HG03095 (cell line): Measurements from ENCODE around the gene DHX57.
"Not testable (repeated sequence)": the region's sequence is repeated elsewhere in the genome, so short reads cannot be mapped to it uniquely, and the experiment has no call there.

Source experiments
- ATAC-seq: cut with Tn5 transposase; IDR thresholded peaks from one replicate; pipeline ENCODE4 v1.9.1; 2021; ENCODE audit warnings: moderate library complexity; ENCODE audit not compliant: unreplicated experiment

DHX57 gene

DNA sequence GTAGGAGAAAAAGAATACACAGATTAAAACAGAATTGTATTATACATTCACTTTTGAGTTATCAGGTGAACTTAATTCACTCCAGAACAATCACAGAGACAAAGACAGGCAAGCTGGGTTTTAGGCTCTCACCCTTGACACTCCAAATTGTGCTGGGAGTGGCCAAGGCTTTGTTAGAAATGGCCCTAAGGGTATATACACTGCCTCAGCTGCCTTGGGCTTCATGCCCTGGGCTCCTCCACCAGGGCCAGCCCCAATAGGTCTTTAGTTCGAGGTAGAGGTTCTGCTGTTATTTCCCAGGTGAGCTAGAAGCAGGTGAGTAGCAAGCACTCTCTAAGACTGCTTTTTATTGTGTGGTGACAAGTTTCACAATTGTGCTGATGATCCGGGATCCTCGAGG lies 77.8 kb downstream of the DHX57 start:
- no peak for ATAC-seq

DNA sequence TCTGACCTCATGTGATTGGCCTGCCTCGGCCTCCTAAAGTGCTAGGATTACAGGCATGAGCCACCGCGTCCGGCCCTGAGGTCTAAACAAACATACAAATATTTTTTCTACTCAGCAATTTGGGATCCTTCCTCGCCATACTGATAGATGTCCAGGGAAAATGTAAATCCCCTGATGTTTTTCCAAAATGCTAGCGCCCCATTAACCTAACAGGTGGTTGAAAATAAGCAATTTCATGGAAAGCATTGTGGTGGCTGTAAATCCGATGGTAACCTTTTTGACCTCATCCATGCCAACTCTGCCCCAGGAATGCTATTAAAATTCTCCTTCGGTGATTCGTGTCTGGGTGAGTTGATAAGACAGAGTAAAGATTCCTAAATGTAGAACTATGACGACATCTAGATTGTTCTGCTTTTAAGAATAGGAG lies 78.5 kb downstream of the DHX57 start:
- no peak for ATAC-seq

DNA sequence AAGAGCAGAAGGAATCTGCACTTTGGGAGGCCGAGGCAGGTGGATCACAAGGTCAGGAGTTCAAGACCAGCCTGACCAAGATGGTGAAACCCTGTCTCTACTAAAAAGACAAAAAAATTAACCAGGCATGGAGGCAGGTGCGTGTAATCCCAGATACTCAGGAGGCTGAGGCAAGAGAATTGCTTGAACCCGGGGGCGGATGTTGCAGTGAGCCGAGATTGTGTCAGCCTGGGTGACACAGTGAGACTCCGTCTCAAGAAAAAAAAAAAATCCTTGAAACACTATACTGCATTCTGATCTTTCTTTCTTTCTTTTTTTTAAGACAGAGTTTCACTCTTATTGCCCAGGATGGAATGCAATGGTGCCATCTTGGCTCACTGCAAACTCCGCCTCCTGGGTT lies 80.7 kb downstream of the DHX57 start:
- ATAC-seq = not testable (repeated sequence)

DNA sequence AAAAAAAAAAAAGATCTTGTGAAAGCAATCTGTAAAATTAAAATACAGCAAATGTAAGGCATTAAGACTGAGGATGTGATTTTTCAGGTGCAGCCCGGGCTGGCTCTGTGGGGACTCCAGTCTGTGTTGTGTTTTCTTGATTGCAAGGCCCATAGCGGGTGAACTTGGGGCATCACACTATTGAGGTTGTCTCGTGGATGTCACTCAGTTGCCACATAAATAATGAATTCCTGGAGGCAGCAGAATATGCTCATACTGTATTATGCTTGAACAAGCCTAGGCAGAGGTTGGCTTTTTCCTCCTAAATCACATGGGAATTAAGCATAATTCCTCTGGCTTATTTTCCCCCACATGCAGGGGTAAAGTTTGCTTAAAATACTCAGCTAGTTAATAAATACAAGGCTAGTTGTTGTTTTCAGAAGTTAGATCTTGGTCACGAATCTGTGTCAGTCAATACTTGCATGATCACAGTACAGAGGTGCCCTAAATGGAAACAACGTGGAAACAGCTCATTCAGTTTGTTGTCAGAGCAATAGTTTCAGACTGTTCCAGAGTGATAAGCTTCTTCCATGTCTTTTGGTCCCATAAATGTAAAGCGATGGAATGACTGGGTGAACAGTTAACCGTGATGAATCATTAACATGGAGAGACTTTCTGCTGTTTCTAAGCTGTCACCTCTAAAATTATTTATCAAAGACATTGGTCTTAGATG lies 81.3 kb downstream of the DHX57 start:
- ATAC-seq = no peak

DNA sequence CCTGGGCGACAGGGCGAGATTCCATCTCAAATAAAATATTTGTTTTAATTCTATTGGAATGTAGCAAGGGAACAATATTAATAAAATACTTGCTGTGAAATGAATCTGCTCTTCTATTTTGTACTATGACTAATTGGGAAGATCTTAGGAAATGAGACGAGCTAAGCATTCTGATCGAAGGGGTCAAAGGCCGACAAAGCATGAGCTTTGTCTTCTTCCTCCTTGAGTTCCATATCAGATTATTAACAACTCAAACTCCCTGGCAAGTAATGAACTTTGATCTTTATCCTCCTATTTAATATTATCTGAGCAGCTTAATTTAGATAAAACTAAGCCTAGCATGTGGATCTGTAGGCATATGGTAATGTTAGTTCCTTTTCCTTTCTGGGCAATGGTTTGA lies 82.2 kb downstream of the DHX57 start:
- no peak for ATAC-seq

DNA sequence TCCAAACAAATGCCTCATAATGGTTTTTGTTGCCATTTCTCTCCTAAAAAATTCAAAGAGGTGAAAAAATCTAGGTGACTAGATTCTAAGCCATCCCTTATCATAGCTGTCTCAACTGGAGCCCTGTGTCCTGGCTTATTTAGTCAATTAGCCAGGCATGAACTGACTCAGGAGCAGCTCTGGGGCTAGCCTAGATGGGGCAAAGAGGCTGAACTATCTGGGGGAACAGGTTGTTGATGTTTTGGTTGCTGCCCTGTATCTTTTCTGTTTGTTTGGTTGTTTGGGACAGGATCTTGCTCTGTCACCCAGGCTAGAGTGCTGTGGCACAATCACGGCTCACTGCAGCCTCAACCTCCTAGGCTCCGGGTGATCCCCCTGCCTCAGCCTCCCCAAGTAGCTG lies 83.0 kb downstream of the DHX57 start:
- no peak for ATAC-seq

DNA sequence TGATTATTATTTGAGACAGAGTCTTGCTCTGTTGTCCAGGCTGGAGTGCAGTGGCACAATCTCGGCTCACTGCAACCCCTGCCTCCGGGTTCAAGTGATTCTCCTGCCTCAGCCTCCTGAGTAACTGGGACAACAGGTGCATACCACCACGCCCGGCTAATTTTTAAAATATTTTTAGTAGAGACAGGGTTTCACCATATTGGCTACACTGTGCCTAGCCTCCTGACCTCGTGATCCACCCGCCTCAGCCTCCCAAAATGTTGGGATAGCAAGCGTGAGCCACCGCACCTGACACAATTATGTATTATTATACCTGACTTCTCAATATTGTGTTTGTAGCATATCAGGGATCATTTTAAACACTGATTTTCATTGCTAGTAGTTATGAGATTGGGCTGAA lies 83.4 kb downstream of the DHX57 start:
- ATAC-seq = not testable (repeated sequence)

DNA sequence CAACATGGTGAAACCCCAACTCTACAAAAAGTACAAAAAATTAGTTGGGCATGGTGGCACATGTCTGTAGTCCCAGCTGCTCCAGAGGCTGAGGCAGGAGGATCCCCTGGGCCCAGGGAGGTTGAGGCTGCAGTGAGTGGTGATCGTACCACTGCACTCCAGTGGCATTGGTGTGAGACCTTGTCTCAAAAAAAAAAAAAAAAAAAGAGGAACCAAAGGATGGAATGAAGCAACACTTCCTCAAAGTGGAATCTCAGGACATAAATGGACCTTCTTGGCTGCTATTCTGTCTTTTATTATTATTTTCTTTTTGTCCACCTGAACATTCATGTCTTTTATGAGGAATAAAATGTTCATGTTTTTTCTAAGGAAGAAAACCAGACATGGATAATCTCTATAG lies 84.0 kb downstream of the DHX57 start:
- ATAC-seq = no peak

DNA sequence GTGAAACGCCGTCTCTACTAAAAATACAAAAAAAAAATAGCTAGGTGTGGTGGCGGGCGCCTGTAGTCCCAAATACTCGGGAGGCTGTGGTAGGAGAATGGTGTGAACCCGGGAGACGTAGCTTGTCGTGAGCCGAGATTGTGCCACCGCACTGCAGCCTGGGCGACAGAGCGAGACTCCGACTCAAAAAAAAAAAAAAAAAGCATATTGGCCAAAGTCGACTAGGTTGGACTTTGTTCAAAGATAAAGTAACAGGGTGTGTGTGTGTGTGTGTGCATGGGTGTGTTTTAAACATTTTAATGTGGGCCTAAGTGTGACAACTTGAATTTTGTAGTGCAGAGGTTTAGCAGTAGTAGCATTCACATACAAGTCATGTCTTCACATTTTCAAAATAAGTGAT lies 86.0 kb downstream of the DHX57 start:
- ATAC-seq = no peak

DNA sequence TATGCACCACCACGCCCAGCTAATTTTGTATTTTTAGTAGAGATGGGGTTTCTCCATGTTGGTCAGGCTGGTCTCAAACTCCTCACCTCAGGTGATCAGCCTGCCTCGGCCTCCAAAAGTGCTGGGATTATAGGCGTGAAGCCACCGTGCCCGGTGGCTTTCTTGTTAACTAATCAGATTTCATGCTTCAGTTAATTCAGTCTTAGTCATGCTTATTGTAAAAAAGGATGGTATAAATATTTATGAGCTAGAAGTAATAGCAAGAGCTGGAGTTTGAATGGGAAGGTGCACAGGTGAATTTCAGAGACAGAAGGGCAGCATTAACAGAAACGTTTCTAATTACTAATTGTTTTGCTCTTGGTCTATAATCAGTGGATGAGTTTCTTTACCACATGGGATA lies 87.4 kb downstream of the DHX57 start:
- no peak for ATAC-seq

DNA sequence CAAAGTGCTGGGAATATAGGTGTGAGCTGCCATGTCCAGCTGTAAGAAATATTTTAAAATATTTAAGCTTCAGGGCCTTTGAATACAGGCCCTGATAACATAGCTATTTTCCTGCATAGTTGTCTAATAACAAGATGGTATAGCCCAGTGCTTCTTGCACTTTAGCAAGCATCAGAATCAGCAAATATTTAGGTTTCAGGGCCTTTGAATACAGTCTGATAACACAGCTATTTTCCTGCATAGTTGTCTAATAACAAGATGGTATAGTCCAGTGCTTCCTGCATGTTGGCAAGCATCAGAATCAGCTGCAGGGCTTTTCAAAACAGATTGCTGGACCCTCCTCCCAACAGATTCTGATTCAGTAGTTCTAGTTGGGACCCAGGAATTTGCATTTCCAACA lies 92.1 kb downstream of the DHX57 start:
- ATAC-seq = no peak

DNA sequence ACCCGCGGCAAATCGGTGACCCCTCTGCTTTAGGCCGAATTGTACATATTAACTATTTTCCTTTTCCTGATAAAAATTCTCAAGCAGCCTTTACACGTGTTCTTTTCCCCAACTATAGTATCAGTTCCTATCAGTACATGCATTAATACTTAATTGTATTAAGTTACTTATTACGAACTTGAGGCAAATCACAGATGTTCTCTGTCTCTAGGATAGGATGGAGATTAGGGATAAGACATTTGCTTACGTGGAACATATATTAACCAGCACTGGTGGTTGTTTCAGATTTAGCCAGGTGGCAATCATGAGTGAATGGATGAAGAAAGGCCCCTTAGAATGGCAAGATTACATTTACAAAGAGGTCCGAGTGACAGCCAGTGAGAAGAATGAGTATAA lies 97.0 kb downstream of the DHX57 start:
- ATAC-seq = no peak

DNA sequence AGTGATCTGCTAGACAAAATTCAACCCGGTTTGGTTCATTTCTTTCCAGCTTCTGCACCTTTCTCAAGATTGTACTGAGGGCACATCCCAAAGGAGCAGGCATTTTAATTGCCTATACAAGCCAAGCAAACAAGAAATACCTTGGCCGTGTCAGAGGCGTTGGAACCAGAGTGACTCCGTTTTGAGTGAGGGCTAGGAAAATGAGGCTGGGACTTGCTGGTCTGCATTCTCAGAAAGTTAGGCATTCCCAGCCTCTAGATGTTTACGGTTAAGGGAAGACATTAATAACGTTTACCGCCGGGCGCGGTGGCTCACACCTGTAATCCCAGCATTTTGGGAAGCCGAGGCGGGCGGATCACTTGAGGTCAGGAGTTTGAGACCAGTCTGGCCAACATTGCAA lies 99.2 kb downstream of the DHX57 start:
- no peak for ATAC-seq

DNA sequence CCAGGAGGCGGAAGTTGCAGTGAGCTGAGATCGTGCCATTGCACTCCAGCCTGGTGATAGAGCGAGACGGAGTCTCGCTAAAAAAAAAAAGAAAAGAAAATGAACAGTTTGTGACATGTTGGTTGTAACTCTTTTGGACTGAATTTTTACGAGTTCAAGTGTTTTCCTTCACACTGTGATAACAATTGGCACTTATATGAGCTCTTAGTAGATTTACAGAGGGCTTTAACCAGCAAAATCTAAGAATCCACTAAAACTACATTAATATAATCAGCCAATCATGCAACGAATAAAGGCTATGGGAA lies 99.9 kb downstream of the DHX57 start:
- no peak for ATAC-seq

DNA sequence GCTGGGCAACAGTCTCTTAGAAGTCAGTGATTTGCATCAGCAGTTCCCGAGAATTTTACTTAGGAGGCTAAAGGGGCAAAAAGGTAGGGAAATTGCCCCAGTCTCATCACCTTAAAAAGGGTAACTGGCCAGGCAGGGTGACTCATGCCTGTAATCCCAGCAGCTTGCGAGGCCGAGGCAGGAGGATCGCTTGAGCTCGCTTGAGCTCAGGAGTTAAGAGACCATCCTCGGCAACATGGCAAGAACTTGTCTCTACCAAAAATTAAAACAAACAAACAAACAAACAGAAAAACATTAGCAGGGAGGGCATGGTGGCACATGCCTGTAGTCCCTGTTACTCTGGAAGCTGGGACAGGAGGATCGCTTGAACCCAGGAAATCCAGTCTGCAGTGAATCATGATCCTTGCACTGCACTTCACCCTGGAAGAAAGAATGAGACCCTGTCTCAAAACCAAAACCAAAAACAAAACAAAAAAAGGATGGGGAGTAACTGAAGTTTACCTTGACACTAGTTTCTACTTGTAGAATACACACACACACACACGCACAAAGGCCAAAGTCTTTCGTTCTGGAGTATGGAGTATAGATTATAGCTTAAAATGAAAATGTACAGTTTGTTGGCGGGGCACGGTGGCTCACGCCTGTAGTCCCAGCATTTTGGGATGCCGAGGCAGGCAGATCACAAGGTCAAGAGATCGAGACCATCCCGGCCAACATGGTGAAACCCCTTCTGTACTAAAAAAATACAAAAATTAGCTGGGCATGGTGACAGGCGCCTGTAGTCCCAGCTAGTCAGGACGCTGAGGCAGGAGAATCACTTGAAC lies 100.4 kb downstream of the DHX57 start:
- ATAC-seq = no peak

DNA sequence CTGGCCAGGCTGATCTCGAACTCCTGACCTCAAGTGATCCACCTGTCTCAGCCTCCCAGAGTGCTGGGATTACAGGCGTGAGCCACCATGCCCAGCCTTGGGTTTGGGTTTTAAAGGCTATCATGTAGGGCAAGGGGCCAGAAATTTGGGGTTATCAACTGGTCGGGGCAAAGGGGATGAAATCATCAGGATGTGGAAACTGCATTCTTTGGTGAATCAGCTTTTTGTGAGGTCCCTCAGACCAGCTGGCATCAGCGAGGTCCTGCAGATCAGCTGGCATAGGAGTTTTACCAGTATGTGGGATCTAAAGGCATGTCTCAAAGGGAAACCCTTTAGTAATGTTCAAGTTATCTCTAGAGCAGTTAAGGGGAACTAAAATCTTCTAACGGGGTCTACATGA lies 104.1 kb downstream of the DHX57 start:
- no peak for ATAC-seq

DNA sequence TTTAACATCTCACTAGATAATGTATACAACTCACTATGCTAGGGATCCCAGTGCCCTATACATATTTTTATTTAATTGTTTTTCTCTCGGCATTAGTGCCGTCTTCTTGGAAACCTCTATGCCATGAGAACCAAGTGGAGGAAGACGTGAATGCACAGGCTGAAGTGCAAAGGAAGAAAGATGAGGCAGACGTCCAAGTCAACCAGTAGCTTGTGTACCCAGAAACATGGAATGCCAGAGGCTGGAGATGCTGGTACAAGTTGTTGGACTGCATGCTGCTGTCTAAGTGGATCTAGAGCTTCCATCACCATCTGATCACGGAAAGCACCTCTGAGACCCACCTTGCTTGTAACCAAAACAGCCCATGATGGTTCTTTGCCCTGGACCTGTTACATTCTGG lies 110.2 kb downstream of the DHX57 start:
- no peak for ATAC-seq

DNA sequence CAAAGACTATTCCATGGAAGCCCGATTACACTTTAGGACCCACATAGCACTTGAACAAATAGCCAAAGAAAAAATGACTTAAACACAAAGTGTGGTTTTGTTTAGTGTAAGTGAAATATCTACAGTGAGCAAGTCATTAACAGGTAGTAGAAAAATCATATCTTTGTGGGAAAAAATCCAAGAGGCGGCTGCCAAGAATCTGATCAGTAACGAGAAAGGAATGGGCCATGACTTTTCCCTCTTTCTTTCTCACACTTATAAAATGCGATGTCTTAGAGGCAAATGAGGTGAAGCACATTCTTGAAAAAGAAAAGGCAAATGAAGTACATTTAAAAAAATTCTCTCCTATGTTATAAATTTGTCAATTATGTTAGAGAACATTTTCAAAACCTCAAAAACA lies 110.6 kb downstream of the DHX57 start:
- no peak for ATAC-seq

DNA sequence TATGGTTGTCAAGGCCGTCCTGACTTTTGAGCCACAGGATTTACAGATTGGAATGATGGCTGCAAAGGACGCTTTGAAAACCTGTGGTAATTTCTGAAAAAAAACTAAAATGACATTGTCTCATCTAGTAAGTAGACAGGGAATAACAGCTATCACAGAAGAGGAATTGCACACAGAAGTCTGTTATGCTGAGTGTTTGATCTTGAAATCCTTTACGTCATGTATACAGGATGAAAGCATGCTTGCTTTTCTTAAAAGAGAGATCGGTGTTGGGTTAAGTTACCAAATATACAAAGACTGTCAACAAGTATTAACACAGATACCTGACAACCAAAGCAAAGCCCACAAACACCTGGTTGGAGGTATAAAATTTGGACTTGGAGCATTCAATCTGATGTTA lies 112.0 kb downstream of the DHX57 start:
- ATAC-seq = no peak

DNA sequence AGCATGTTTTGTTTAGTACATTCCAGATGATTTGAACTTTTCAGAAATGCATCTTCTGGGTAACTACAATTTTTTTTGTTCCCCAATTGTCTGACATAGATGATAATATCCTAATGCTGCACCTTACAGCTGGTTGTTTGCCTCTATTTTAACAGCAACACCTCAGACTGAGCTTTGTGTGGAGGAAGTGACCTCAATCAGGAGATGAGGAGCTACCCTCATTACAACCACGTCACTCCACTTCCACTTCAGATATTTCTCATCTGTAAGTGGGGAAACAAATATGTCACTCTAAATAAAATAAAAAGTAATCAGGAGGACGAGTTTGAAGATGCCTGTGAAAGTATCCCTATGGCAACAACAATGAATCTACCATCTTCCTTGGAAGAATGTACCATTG lies 112.5 kb downstream of the DHX57 start:
- ATAC-seq = no peak

DNA sequence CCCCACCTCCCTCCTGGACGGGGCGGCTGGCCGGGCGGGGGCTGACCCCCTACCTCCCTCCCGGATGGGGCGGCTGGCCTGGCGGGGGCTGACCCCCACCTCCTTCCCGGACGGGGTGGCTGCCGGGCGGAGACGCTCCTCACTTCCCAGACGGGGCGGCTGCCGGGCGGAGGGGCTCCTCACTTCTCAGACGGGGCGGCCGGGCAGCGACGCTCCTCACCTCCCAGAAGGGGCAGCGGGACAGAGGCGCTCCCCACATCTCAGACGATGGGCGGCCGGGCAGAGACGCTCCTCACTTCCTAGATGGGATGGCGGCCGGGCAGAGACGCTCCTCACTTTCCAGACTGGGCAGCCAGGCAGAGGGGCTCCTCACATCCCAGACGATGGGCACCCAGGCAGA lies 119.8 kb downstream of the DHX57 start:
- not testable (repeated sequence) for ATAC-seq

DNA sequence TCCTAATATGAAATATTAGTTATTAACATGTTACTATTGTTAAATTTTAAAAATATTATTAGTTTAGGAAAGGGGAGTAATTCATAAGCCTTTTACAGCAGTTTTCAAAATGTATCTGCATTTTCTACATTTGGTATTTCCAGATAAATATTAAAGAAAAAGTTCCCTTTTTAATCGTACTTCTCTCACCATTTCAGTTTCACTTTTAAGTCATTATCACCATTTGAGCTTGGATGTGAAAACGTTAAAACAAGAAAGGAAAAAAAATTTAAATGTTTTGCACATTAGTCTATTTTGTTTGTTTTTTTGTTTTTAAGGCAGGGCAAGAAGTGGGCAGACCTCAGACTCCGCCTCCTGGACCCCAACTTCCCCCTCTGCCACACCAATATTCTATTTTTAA lies 121.2 kb downstream of the DHX57 start:
- no peak for ATAC-seq

DNA sequence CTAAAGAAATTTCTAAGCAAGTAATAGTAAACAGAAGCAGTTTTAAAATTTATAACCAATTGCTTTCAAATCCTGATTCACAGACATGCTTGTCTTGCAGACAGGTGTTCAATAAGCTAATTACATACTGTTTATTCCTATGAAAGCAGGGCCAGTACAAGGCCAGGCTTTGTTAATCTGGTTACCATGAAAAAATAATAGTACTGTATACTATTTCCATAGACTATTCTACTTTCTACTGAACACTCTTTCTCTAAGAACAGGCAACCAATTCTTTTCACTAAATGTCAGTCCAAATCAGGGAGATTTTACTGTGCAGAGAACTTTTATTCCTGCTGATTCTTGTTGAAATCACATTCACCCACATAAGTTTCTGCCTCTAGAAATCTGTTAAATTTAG lies 121.7 kb downstream of the DHX57 start:
- no peak for ATAC-seq
